ENCODE results near the gene DIO2. TPM values are rescaled to one million over a fixed set of nuclear protein-coding genes. Genes with fewer than 3 reads are reported as not detected.

DIO2 gene
- polyA plus RNA-seq, 1 donor (not counting 4 experiments of a cell fraction or from before 2014, with no cell fraction given), result 0.22 TPM

GRCh38 chr14:80223696-80224465 lies 12.6 kb upstream of the DIO2 start:
- FAIRE-seq (no peak), DNase-seq (ENCODE audit: low read depth, low spot score) (no peak)
- Histone ChIP-seq H2AFZ (ENCODE audit: control insufficient read depth, low read length) (no peak overlapping the region), H3K27me3 (ENCODE audit: control insufficient read depth, extremely low read depth, insufficient read depth, low read length) (no peaks in the 10 kb centered on the region), H3K79me2 (ENCODE audit: control insufficient read depth, insufficient read depth, low read length) (no peaks in the 10 kb centered on the region), H3K4me2 (ENCODE audit: control insufficient read depth, extremely low read depth, insufficient read depth, low read depth, low read length) (no peak overlapping the region), H3K27ac (ENCODE audit: control insufficient read depth, insufficient read depth, low read length) (no peak overlapping the region), H4K20me1 (ENCODE audit: control insufficient read depth, extremely low read depth, insufficient read depth, low read length) (no peaks in the 10 kb centered on the region), H3K9ac (ENCODE audit: control insufficient read depth, extremely low read depth, insufficient read depth, low read length) (no peak overlapping the region), H3K9me1 (ENCODE audit: control insufficient read depth, extremely low read depth, insufficient read depth, low read length) (no peaks in the 10 kb centered on the region), H3K9me3 (ENCODE audit: control insufficient read depth, low read depth, low read length) (no peaks in the 10 kb centered on the region), H3K4me1 (ENCODE audit: control insufficient read depth, extremely low read depth, insufficient read depth, low read length) (no peaks in the 10 kb centered on the region), H3K36me3 (ENCODE audit: control insufficient read depth in 2 of 2, extremely low read depth in 1 of 2, insufficient read depth in 2 of 2, low read length in 2 of 2) (no peaks in the 10 kb centered on the region), H3K4me3 (ENCODE audit: control insufficient read depth in 2 of 3, extremely low read depth in 1 of 3, insufficient read depth in 2 of 3, low read depth in 1 of 3, low read length in 3 of 3) (no peak overlapping the region)
- dilution Hi-C loops (cut with MboI; ENCODE audit: extremely low pct_ligation_motif_present, low sequenced_read_pairs), result no loop called here
- TF ChIP-seq EZH2 (IDR thresholded peaks at IDR 0.05; ENCODE audit: low read length) (no peak), CTCF (optimal IDR thresholded peaks at IDR 0.05 in 1 of 3, IDR thresholded peaks at IDR 0.05 in 1 of 3, conservative IDR thresholded peaks at IDR 0.05 in 1 of 3; ENCODE audit: extremely low read depth in 1 of 3, insufficient read depth in 2 of 3, low read length in 3 of 3) (no peak)

GRCh38 chr14:80216818-80217217 lies 5.5 kb upstream of the DIO2 start:
- Histone ChIP-seq H3K9me3 (ENCODE audit: control insufficient read depth, low read depth, low read length) (no peaks in the 10 kb centered on the region), H3K9ac (ENCODE audit: control insufficient read depth, extremely low read depth, insufficient read depth, low read length) (no peak overlapping the region), H3K9me1 (ENCODE audit: control insufficient read depth, extremely low read depth, insufficient read depth, low read length) (no peaks in the 10 kb centered on the region), H3K36me3 (ENCODE audit: control insufficient read depth in 2 of 2, extremely low read depth in 1 of 2, insufficient read depth in 2 of 2, low read length in 2 of 2) (no peaks in the 10 kb centered on the region), H3K4me1 (ENCODE audit: control insufficient read depth, extremely low read depth, insufficient read depth, low read length) (no peaks in the 10 kb centered on the region), H3K4me2 (ENCODE audit: control insufficient read depth, extremely low read depth, insufficient read depth, low read depth, low read length) (no peak overlapping the region), H3K27ac (ENCODE audit: control insufficient read depth, insufficient read depth, low read length) (no peak overlapping the region), H3K4me3 (ENCODE audit: control insufficient read depth in 2 of 3, extremely low read depth in 1 of 3, insufficient read depth in 2 of 3, low read depth in 1 of 3, low read length in 3 of 3) (no peak overlapping the region), H2AFZ (ENCODE audit: control insufficient read depth, low read length) (no peak overlapping the region), H3K79me2 (ENCODE audit: control insufficient read depth, insufficient read depth, low read length) (no peaks in the 10 kb centered on the region), H4K20me1 (ENCODE audit: control insufficient read depth, extremely low read depth, insufficient read depth, low read length) (no peaks in the 10 kb centered on the region), H3K27me3 (ENCODE audit: control insufficient read depth, extremely low read depth, insufficient read depth, low read length) (no peaks in the 10 kb centered on the region)
- no peak for DNase-seq (ENCODE audit: low read depth, low spot score)
- no peak for FAIRE-seq
- dilution Hi-C loops (cut with MboI; ENCODE audit: extremely low pct_ligation_motif_present, low sequenced_read_pairs), result no loop called here
- no peak for TF ChIP-seq CTCF (optimal IDR thresholded peaks at IDR 0.05 in 1 of 3, IDR thresholded peaks at IDR 0.05 in 1 of 3, conservative IDR thresholded peaks at IDR 0.05 in 1 of 3; ENCODE audit: extremely low read depth in 1 of 3, insufficient read depth in 2 of 3, low read length in 3 of 3)
- no peak for TF ChIP-seq EZH2 (IDR thresholded peaks at IDR 0.05; ENCODE audit: low read length)

Data from keratinocyte (primary cell).